HG03097 (cell line): ENCODE results near the gene EGFLAM.
"Not testable (repeated sequence)": the region's sequence is repeated elsewhere in the genome, so short reads cannot be mapped to it uniquely, and the experiment has no call there.

Experiments used
- ATAC-seq: cut with Tn5 transposase; IDR thresholded peaks from one replicate; pipeline ENCODE4 v1.9.1; 2021; ENCODE audit not compliant: unreplicated experiment, low FRiP score

EGFLAM gene

GRCh38 chr5:38323645-38324295 lies 65.4 kb downstream of the EGFLAM start:
- ATAC-seq: no peak

GRCh38 chr5:38329132-38329715 lies 70.9 kb downstream of the EGFLAM start:
- ATAC-seq: no peak

- ATAC-seq: no peak
These were observed 71.8 kb downstream of the EGFLAM start for GRCh38 chr5:38330207-38330606.

- ATAC-seq: no peak
These were observed 73.5 kb downstream of the EGFLAM start for GRCh38 chr5:38331831-38332230.

GRCh38 chr5:38333181-38333580 lies 74.8 kb downstream of the EGFLAM start:
- ATAC-seq: not testable (repeated sequence)

- no peak for ATAC-seq
These were observed 80.1 kb downstream of the EGFLAM start for GRCh38 chr5:38338455-38338854.

GRCh38 chr5:38339446-38339845 lies 81.1 kb downstream of the EGFLAM start:
- ATAC-seq: no peak

- ATAC-seq: no peak
These were observed 82.7 kb downstream of the EGFLAM start for GRCh38 chr5:38341056-38341455.

GRCh38 chr5:38341641-38342040 lies 83.3 kb downstream of the EGFLAM start:
- no peak for ATAC-seq

GRCh38 chr5:38342261-38342660 lies 83.9 kb downstream of the EGFLAM start:
- no peak for ATAC-seq

- no peak for ATAC-seq
These were observed 86.5 kb downstream of the EGFLAM start for GRCh38 chr5:38344891-38345290.

GRCh38 chr5:38346593-38346992 lies 88.2 kb downstream of the EGFLAM start:
- no peak for ATAC-seq

GRCh38 chr5:38347040-38347763 lies 88.8 kb downstream of the EGFLAM start:
- no peak for ATAC-seq

GRCh38 chr5:38347896-38348295 lies 89.5 kb downstream of the EGFLAM start:
- no peak for ATAC-seq

GRCh38 chr5:38360323-38361061 lies 102.1 kb downstream of the EGFLAM start:
- ATAC-seq: no peak

- ATAC-seq: no peak
These were observed 104.4 kb downstream of the EGFLAM start for GRCh38 chr5:38362713-38363112.

- no peak for ATAC-seq
These were observed 106.5 kb downstream of the EGFLAM start for GRCh38 chr5:38364825-38365224.

- no peak for ATAC-seq
These were observed 109.1 kb downstream of the EGFLAM start for GRCh38 chr5:38367410-38367809.

GRCh38 chr5:38367966-38368365 lies 109.6 kb downstream of the EGFLAM start:
- ATAC-seq: no peak

- no peak for ATAC-seq
These were observed 111.3 kb downstream of the EGFLAM start for GRCh38 chr5:38369692-38370091.
